Prostate gland (tissue), 2 donors: ENCODE results near the gene ST6GAL1.

Experiments used
- CTCF ChIP-seq, 4 experiments: fragments of 200-600 bp in 2 of 4; fragments of 450-650 bp in 2 of 4; sonication (generic) in 2 of 4; IDR thresholded peaks; 1 replicate in 3 of 4; 2 replicates in 1 of 4; pipeline ENCODE4 v1.5.1; 2016 to 2019; ENCODE audit warnings: antibody characterized with exemption in 4 of 4, mild to moderate bottlenecking in 2 of 4, moderate library complexity in 2 of 4
- POLR2A ChIP-seq: fragments of 450-650 bp; IDR thresholded peaks from one replicate; pipeline ENCODE4 v1.6.1; 2016; ENCODE audit warnings: antibody characterized with exemption, mild to moderate bottlenecking
- POLR2AphosphoS5 ChIP-seq: sonication (generic); formaldehyde crosslinking; IDR thresholded peaks from one replicate; pipeline ENCODE4 v1.6.1; 2017; ENCODE audit warnings: antibody characterized with exemption

GRCh38 chr3:186975726-186976125 is 45.4 kb downstream of the ST6GAL1 start:
- TF ChIP-seq CTCF (IDR thresholded peaks at IDR 0.05), result no peak
- no peak for TF ChIP-seq POLR2A
- TF ChIP-seq POLR2AphosphoS5, result no peak
